HuH-7.5 (cell line): Measurements from ENCODE around the gene RAB22A.
"Not testable (repeated sequence)": the region's sequence is repeated elsewhere in the genome, so short reads cannot be mapped to it uniquely, and the experiment has no call there.

ENCODE experiments used
- DNase-seq: peaks from one replicate; pipeline ENCODE4 v3.0.0; 2011; ENCODE audit warnings: low spot score

The RAB22A gene

GRCh38 chr20:58344741-58345140, 35.2 kb downstream of the RAB22A start:
- no peak for DNase-seq

GRCh38 chr20:58349570-58349969, 40.1 kb downstream of the RAB22A start:
- no peak for DNase-seq

- DNase-seq: no peak
Observed at GRCh38 chr20:58352468-58352867, 43.0 kb downstream of the RAB22A start.

DNA sequence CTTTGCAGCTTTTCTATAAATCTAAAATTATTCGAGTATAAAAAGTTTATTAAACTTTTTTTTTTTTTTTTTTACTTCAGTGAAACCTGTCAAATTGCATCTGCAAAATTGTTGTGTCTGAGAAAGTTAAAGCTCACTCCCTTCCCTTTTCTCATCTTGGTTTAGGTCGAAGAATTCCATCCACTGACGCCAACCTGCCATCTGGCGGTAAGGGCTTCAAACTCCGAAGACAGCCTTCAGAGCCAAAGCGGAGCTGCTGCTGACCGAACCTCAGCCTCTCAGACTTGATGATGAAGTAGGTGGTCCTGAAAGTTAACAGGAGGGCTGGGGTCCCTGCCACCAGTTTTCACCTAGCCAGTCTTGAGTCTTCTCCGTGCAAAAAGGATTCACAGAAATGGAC, 49.9 kb downstream of the RAB22A start:
- no peak for DNase-seq

GRCh38 chr20:58360936-58361335, 51.4 kb downstream of the RAB22A start:
- DNase-seq: no peak

- no peak for DNase-seq
Observed at GRCh38 chr20:58361481-58362205, 52.1 kb downstream of the RAB22A start.

DNA sequence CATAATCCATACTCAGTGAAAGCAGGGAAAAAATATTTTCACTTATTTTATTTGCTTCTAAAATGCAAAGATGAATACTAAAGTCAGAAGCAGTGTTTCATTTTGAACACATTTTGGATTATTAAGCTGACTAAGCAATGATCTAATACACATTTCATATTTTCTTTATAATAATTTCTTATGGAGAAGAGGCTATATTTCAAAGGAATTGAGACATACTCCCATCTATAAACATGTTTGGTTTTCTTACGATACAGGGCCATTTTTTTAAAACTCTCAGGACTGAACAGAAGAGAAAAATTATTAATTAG, 52.6 kb downstream of the RAB22A start:
- no peak for DNase-seq

GRCh38 chr20:58362970-58363369, 53.5 kb downstream of the RAB22A start:
- DNase-seq: no peak

DNA sequence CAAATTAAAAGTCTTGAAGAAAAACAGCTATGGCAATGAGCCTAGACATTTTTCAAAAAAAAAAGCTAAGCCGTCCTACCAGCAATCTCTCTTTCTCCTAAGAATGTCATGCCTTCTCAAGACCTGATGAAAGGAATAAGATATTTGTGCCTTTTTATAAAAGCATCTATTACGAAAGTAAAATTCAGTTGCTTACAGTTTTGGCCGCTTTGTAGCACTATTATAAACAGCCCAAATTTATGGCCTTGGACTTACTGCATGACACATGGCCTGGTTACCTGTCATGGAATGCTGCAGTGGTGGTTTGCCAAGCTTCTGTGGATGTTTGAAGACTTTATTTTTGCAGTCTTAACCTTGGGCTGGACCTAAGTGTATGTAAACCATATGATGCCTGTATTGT, 57.4 kb downstream of the RAB22A start:
- no peak for DNase-seq

DNA sequence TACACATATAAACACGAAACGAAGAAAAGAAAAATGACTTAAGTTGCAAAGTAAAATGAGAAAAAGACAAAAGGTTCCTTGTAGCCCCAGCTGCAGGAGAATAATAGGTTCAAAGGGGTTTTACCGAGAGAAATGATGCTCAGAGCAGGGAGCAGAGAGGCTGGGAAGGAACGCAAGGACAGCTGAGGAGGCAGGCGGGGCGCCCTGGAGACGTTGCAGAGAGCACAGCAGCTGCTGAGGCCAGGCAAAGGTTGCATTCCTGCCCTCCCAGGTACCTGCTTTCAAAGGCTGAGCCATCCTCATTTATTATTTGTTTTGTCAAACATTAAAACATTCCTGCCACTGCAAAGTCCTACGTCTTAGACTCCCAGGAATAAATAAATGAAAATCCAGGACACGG, 63.3 kb downstream of the RAB22A start:
- DNase-seq: no peak

DNA sequence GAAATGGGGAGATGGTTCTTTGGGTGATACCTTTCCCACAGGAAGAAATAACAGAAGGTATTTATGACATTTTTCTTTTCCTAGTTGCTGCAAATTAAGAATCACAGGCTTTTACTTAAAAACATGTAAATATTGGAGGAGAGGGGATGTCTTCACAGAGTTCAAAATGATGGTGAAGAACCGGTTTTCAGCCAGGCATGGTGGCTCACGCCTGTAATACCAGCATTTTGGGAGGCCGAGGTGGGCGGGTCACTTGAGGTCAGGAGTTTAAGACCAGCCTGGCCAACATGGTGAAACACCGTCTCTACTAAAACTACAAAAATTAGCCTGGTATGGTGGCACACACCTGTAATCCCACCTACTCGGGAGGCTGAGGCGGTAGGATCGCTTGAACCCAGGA, 63.8 kb downstream of the RAB22A start:
- DNase-seq: not testable (repeated sequence)

DNA sequence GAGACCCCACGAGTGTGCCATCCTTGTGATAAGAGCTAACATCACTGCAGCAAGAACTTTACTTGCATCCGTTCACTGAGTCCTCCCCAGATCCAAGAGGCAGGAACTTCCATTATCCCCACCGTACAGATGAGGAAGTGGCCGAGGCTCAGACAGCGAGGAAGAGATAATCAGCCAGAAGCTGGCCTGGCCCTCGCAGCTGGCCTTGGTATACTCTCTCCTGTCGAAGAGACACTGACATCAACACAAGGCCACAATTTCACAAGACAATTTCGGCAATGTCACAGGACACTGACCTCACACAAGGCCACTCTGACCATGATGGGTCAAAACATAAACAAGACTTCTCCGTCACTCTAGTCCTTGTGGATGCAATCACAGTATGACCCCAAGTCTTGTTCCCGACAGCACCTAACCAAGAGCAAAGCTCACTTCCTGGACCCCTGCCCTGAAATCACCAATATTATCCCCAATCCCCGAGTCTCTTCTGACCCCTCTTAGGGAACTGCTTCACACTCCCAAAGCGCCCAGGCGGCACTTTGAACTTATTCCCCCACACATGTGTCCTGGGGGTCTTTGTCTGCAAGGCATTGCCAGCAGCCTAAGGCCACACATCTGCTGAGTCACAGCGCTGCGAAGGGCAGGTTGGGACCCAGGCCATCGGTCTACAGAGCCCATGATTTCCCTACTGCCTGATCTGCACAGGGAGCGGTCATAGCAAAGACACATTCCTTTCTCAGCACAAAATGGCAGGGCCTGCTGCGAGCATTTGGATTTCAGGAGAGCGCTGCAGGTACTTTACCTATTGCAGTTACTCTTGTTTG, 64.7 kb downstream of the RAB22A start:
- DNase-seq: no peak

- DNase-seq: no peak
Observed at GRCh38 chr20:58374906-58375758, 65.6 kb downstream of the RAB22A start.

DNA sequence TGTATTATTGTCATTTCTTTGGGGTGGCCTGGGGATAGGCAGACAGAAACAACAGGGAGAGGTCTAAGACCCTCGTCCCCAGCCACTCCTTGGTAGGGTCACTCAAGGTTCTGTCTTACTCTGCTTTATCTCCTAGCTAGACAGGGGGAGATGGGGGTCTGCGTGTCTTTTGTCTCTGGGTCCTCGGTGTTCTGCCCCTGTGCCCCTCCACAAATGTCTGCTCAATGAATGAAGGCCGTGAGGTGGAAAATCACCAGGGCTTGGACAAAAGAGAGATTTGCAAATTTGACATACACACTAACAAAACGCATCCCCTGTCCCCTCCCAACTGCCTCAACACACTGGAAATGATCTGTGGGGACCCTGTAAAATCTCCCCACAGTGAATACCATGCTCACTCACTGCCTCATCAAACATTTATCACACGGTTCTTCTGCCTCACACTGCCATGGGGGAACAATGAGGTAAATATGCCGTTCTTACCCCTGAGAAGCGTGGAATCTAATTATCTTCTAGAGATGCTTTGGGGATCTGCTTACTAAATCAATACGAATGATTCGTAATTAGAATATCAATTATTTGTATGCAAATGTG, 66.3 kb downstream of the RAB22A start:
- DNase-seq: no peak

- no peak for DNase-seq
Observed at GRCh38 chr20:58377017-58377416, 67.5 kb downstream of the RAB22A start.

DNA sequence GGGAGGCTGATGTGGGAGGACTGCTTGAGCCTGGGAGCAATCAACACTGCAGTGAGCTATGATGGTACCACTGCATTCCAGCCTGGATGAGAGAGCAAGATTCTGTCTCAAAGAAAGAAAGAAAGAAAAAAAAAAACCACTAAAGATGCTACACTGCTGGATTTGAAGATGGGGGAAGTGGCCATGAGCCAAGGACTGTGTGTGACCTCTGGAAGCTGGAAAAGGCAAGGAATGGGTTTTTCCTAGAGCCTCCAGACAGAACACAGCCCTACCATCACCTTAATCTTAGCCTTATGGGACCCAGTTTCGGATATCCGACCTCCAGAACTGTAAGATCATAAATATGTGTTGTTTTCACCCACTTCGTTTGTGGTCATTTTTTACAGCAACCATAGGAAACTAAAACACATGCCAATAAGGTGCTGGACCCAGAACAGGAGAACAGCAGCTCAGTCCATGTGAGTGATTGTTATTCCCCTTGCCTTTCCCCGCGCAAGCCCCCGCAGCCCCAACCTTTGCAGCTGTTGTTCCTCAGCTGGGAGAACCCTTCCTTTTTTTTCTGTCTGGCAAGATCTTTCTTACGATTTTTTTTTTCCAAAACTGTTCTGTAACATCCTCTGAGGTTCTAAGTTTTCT, 68.4 kb downstream of the RAB22A start:
- DNase-seq: no peak

DNA sequence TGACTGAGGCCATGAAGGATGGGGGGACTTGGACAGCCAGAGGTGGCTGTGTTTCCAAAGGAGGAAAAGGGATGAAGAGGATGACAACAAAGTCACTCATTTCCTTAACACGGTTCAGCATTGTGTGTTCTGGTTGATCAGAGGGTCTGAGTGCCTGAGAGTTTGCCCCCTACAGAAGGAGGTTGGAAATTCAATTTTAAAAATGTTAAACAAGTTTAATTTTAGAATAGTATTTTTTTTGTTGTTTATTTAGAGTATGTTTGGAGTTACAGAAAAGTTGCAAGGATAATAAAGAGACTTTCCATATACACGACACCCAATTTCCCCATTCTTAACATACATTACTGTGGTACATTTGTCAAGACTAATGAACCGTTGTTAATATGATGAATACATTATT, 69.2 kb downstream of the RAB22A start:
- DNase-seq: no peak

DNA sequence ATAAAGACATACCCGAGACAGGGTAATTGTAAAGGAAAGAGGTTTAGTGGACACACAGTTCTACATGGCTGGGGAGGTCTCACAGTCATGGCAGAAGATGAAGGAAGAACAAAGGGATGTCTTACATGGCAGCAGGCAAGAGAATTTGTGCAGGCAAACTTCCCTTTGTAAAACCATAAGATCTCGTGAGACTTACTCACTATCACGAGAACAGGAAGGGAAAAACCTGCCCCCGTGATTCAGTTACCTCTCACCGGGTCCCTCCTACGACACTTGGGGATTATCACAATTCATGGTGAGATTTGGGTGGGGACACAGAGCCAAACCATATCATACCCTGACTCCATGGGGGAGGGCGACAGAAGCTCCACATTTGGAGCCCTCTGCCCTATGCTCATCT, 72.1 kb downstream of the RAB22A start:
- DNase-seq: no peak

GRCh38 chr20:58382096-58382495, 72.6 kb downstream of the RAB22A start:
- no peak for DNase-seq

DNA sequence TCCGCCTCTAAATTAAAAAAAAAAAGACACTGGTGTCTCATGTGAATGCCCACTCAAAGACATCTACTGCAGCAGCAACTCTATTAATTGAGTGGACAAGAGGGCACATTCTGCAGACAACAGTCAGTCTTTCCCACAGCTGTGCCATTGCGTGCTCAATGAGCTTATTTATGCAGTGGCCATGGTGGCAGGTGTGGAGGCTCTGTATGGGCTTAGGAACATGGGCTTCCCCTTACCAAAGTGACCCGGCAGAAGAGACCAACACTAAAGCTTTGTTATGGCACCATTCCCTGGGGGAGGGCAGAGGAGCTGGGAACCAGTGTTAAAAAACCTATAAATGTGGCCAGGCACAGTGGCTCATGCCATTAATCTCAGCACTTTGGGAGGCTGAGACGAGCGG, 75.3 kb downstream of the RAB22A start:
- no peak for DNase-seq

- DNase-seq: no peak
Observed at GRCh38 chr20:58388028-58388601, 78.6 kb downstream of the RAB22A start.
